GM21515 (cell line): Measurements from ENCODE around the gene HYKK.
"Not testable (repeated sequence)": the region's sequence is repeated elsewhere in the genome, so short reads cannot be mapped to it uniquely, and the experiment has no call there.

Experiments used
- ATAC-seq: cut with Tn5 transposase; IDR thresholded peaks from one replicate; pipeline ENCODE4 v1.9.1; 2021; ENCODE audit not compliant: unreplicated experiment

HYKK gene

GRCh38 chr15:78540141-78540870 is 32.9 kb downstream of the HYKK start, which contains the start of gene PSMA4:
Gene PSMA4 (plus strand): TSS chr15:78540444. CDS start chr15:78541928, 1,484 bp downstream.
- ATAC-seq, result peak; percentile 69

GRCh38 chr15:78540871-78541743 is 33.7 kb downstream of the HYKK start:
- no peak for ATAC-seq

GRCh38 chr15:78541744-78542034 is 34.3 kb downstream of the HYKK start:
- ATAC-seq, result no peak

GRCh38 chr15:78542647-78543046 is 35.3 kb downstream of the HYKK start:
- no peak for ATAC-seq

- ATAC-seq, result no peak
Observed at GRCh38 chr15:78550194-78550593, 42.8 kb downstream of the HYKK start.

GRCh38 chr15:78550815-78551214 is 43.4 kb downstream of the HYKK start:
- ATAC-seq, result no peak

GRCh38 chr15:78551902-78552301 is 44.5 kb downstream of the HYKK start:
- ATAC-seq, result no peak

GRCh38 chr15:78552597-78552996 is 45.2 kb downstream of the HYKK start:
- ATAC-seq, result no peak

- ATAC-seq, result not testable (repeated sequence)
Observed at GRCh38 chr15:78560201-78560600, 52.8 kb downstream of the HYKK start.

- no peak for ATAC-seq
Observed at GRCh38 chr15:78561490-78561889, 54.1 kb downstream of the HYKK start.

GRCh38 chr15:78563092-78563491 is 55.7 kb downstream of the HYKK start:
- ATAC-seq, result no peak

GRCh38 chr15:78564743-78565096 is 57.3 kb downstream of the HYKK start:
- no peak for ATAC-seq

GRCh38 chr15:78565097-78565950 is 57.9 kb downstream of the HYKK start, which contains the start of gene CHRNA5:
Gene CHRNA5 (plus strand): TSS chr15:78565520. CDS start chr15:78565720, 200 bp downstream.
- ATAC-seq, result peak; percentile 81

- ATAC-seq, result peak; percentile 21
Observed at GRCh38 chr15:78565951-78566774, 58.8 kb downstream of the HYKK start.

GRCh38 chr15:78567531-78567930 is 60.2 kb downstream of the HYKK start:
- ATAC-seq, result no peak

- ATAC-seq, result no peak
Observed at GRCh38 chr15:78570710-78571109, 63.3 kb downstream of the HYKK start.

GRCh38 chr15:78571382-78571781 is 64.0 kb downstream of the HYKK start:
- no peak for ATAC-seq

GRCh38 chr15:78573416-78573815 is 66.0 kb downstream of the HYKK start:
- ATAC-seq, result no peak

- no peak for ATAC-seq
Observed at GRCh38 chr15:78574944-78575343, 67.6 kb downstream of the HYKK start.
